Lower leg skin (tissue), 3 donors: ENCODE measurements around the gene PTTG1IP.

Source experiments
- CTCF ChIP-seq, 3 donors: fragments of 450-650 bp; IDR thresholded peaks; one replicate each; pipeline ENCODE4 v1.5.1; 2016; ENCODE audit warnings: antibody characterized with exemption in 3 of 3, mild to moderate bottlenecking in 3 of 3, moderate library complexity in 2 of 3
- POLR2A ChIP-seq, 2 donors: fragments of 450-650 bp; IDR thresholded peaks; one replicate each; pipeline ENCODE4 v1.6.1; 2016 to 2017; ENCODE audit warnings: antibody characterized with exemption in 2 of 2, mild to moderate bottlenecking in 1 of 2, moderate library complexity in 1 of 2

GRCh38 chr21:44815852-44816628 lies 57.5 kb downstream of the PTTG1IP start:
- TF ChIP-seq CTCF (IDR thresholded peaks at IDR 0.05) (no peak), POLR2A (IDR thresholded peaks at IDR 0.05) (no peak)
